Spleen (tissue), 7 donors: ENCODE measurements around the gene PXDN.

ENCODE experiments used
- CTCF ChIP-seq, 11 experiments: fragments of 200-600 bp in 7 of 11; fragments of 450-650 bp in 4 of 11; sonication (generic) in 4 of 11; IDR thresholded peaks in 8 of 11; conservative IDR thresholded peaks in 3 of 11; 1 replicate in 7 of 11; 2 replicates in 4 of 11; pipeline versions ENCODE4 v1.4.0 to v1.8.0; 2016 to 2021; ENCODE audit warnings: antibody characterized with exemption in 11 of 11, inconsistent platforms in 4 of 11, mild to moderate bottlenecking in 1 of 11
- POLR2A ChIP-seq, 3 donors: fragments of 450-650 bp; IDR thresholded peaks; one replicate each; pipeline ENCODE4 v1.5.1; 2017; ENCODE audit warnings: antibody characterized with exemption in 3 of 3, mild to moderate bottlenecking in 1 of 3
- POLR2AphosphoS5 ChIP-seq, 3 donors: sonication (generic); formaldehyde crosslinking; IDR thresholded peaks; one replicate each; pipeline ENCODE4 v1.5.1; 2017; ENCODE audit warnings: antibody characterized with exemption in 3 of 3
- donor health status: DM: no; HTN: no; CAD: no; lungs with moderate emphysema.
- donor health status: DM: no; HTN: no; CAD: no.
- donor health status: DM: no; HTN: no; CAD: no.

DNA sequence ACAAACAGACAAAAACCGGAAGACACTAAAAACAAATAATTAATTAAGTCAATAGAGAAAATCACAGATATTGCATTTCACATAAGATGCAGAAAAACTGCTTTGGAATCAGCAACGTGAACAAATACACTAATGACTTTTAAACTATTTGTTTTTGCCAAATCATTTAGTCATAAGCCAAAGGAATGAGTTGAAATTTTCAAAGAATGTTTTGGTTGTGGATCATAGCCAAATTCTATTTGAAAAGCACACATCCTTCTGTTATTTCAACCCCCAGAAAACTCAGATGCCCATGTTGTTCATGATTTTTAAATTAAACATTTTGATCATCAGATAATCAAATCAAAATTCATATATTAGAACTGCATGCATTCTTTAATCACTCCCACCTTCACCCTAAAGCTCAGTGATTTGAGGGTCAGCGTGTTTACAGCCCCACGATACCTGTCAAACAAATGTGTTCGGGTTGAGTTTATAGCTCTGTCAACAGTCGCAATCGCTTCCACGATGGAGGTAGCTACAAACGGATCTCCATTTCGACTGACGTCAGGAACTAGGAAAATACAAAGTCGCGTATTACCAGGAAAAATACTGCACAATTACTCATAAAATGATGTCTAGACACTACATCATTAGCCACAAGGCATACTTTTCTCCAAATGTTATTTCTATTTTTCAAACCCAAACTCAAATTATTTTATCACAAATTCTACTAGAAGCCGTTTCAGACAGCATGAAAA is 90.2 kb downstream of the PXDN start:
- TF ChIP-seq CTCF (IDR thresholded peaks at IDR 0.05 in 8 of 11, conservative IDR thresholded peaks at IDR 0.05 in 3 of 11): no peak
- TF ChIP-seq POLR2A (IDR thresholded peaks at IDR 0.05): no peak
- TF ChIP-seq POLR2AphosphoS5 (IDR thresholded peaks at IDR 0.05): no peak
